A549 treated with Mapracorat at 1 μM for 4 hours (cell line): Measurements from ENCODE around the gene PARD3B. TPM values are rescaled to one million over a fixed set of nuclear protein-coding genes. Genes with fewer than 3 reads are reported as not detected.

Experiments used
- total RNA-seq: library from RNA; stranded (reverse); fragments of 200-300 nt; extraction: Qiagen RNA extraction; gene quantifications from 5 replicates; pipeline ENCODE4 v1.2.3, GENCODE V29; 2022

PARD3B gene, protein sequence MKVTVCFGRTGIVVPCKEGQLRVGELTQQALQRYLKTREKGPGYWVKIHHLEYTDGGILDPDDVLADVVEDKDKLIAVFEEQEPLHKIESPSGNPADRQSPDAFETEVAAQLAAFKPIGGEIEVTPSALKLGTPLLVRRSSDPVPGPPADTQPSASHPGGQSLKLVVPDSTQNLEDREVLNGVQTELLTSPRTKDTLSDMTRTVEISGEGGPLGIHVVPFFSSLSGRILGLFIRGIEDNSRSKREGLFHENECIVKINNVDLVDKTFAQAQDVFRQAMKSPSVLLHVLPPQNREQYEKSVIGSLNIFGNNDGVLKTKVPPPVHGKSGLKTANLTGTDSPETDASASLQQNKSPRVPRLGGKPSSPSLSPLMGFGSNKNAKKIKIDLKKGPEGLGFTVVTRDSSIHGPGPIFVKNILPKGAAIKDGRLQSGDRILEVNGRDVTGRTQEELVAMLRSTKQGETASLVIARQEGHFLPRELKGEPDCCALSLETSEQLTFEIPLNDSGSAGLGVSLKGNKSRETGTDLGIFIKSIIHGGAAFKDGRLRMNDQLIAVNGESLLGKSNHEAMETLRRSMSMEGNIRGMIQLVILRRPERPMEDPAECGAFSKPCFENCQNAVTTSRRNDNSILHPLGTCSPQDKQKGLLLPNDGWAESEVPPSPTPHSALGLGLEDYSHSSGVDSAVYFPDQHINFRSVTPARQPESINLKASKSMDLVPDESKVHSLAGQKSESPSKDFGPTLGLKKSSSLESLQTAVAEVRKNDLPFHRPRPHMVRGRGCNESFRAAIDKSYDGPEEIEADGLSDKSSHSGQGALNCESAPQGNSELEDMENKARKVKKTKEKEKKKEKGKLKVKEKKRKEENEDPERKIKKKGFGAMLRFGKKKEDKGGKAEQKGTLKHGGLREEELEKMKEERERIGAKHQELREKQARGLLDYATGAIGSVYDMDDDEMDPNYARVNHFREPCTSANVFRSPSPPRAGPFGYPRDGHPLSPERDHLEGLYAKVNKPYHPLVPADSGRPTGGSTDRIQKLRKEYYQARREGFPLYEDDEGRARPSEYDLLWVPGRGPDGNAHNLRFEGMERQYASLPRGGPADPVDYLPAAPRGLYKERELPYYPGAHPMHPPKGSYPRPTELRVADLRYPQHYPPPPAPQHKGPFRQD (N-terminal part only)
- 0.62 to 1.1 TPM (median 1.0 TPM) in 5 replicates for total RNA-seq

DNA sequence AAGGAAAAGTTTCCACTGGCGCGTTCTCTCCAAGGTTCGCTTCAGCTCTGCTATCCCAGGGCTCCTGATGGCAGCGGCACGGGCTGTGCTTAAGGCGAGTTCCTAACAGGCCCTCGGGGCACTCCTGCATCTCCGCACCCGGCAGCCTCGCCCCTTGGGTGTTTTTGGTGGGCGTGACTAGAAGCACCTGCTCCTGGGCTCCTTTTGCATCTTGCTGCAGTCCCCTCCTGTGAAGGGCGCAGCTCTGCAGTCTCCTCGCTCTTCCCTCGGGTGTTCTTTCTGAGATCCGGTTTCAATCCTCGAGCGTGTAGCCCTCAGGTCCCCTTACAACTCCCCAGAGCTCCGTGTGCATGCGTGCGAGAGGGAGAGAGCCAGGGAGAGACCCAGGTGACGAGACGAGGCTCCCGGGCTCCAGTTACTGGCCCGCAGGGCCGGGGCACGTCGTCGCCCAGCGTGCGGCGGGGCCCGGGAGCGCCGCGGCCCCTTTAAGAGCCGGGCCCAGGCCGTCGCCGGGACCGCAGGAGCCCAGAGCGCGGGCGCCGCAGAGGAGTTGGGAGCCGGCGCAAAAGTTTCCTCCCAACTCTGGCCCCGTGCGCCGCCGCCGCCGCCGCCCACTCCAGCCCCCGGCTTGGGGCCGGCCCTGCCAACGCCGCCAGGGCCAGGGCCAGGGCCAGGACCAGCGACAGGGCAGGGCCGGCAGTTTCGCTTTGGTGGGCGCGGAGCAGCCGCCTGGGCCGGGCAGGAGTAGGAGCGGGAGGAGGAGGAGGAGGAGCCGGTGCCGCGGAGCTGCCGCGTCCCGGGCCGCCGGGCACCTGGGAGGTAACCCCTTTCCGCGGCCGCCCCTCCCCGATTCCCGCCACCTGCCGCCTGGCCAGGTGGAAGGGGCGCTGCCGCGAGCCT is at the start of gene PARD3B:
Gene PARD3B (plus strand): TSS at position 515 of the 900 bp plus-strand sequence. CDS start 525 bp downstream, outside the sequence.

